Measurements from ENCODE around the gene CPNE9. TPM values are rescaled to one million over a fixed set of nuclear protein-coding genes. Genes with fewer than 3 reads are reported as not detected.

The CPNE9 gene
- total RNA-seq, 1 experiment from 2014 or later = 3.5 TPM

DNA sequence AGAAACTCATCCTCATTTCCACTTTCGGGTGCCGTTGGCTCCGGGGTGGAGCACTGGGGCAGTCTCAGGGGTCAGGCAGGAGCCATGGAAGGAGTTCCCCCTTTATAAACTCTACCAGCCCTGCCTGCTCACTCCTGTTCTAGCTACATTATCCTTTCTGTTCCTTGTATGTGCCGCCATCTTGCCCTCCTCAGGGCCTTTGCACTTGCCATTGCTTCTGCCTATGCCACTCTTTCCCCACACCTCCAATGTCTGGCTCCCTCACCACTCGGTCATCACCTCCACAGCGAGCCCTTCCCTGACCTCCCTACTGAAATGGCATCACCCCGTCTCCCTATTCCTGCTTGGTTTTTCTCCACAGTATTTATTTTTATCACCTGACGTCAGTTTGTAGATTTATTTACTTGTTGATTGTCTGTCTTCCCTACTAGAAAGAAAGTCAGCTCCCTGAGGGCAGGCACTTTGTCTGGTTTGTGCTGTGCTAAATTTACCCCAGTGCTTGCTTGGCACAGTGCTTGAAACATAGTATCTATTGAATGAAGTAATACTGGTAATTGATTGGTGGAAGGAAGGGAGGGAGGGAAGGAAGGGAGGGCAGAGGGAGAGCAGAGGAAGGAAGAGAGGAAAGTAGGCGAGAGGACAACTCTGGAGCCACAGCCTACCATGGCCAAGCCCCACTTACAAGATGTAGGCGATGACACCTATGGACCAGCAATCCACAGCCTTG, 57.3 kb downstream of the CPNE9 start:
- TF ChIP-seq, protein P1, sequence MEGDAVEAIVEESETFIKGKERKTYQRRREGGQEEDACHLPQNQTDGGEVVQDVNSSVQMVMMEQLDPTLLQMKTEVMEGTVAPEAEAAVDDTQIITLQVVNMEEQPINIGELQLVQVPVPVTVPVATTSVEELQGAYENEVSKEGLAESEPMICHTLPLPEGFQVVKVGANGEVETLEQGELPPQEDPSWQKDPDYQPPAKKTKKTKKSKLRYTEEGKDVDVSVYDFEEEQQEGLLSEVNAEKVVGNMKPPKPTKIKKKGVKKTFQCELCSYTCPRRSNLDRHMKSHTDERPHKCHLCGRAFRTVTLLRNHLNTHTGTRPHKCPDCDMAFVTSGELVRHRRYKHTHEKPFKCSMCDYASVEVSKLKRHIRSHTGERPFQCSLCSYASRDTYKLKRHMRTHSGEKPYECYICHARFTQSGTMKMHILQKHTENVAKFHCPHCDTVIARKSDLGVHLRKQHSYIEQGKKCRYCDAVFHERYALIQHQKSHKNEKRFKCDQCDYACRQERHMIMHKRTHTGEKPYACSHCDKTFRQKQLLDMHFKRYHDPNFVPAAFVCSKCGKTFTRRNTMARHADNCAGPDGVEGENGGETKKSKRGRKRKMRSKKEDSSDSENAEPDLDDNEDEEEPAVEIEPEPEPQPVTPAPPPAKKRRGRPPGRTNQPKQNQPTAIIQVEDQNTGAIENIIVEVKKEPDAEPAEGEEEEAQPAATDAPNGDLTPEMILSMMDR (conservative IDR thresholded peaks at IDR 0.05) = no peak

More for the DNA sequence above, 57.3 kb downstream of the CPNE9 start:
- Mint-ChIP-seq H3K9me3 (no peaks in the 10 kb centered on the region), H3K4me1 (peaks cover 2 to 3% of the 10 kb centered on the region in 2 experiments), H3K27ac (no peak overlapping the region), H3K36me3 (ENCODE audit: insufficient read depth in 1 of 3, low read depth in 3 of 3) (peaks cover 28 to 52% (median 44%) of the 10 kb centered on the region in 3 experiments), H3K27me3 (ENCODE audit: low read depth) (peaks cover 5% of the 10 kb centered on the region), H3K4me3 (no peak overlapping the region)
- Histone ChIP-seq H3K4me1 (ENCODE audit: insufficient read depth, low read length) (no peaks in the 10 kb centered on the region), H3K14ac (ENCODE audit: insufficient read depth, low read length) (no peak overlapping the region; the same call in 1 of the 2 replicates), H2BK20ac (ENCODE audit: low read depth, low read length, poor library complexity, severe bottlenecking) (no peak overlapping the region), H2AK5ac (ENCODE audit: insufficient read length, low read length) (no peak overlapping the region), H2BK15ac (ENCODE audit: low read depth, low read length) (no peak overlapping the region), H3K23me2 (ENCODE audit: insufficient read length, low read depth, low read length, poor library complexity, severe bottlenecking) (no peaks in the 10 kb centered on the region), H4K91ac (ENCODE audit: insufficient read length, low read depth, low read length) (no peak overlapping the region), H3K27ac (ENCODE audit: insufficient read length, low read depth, low read length) (no peak overlapping the region), H3K23ac (ENCODE audit: insufficient read length, low read depth, low read length) (no peak overlapping the region), H3K18ac (ENCODE audit: insufficient read length, low read depth, low read length) (no peak overlapping the region), H3K9ac (ENCODE audit: extremely low read depth, insufficient read length, low read length) (no peak overlapping the region), H4K5ac (ENCODE audit: insufficient read length, low read depth, low read length) (no peak overlapping the region), H2AFZ (ENCODE audit: low read length) (no peak overlapping the region), H3K56ac (ENCODE audit: insufficient read length, low read depth, low read length) (no peak overlapping the region), H3T11ph (ENCODE audit: low read length) (no peak overlapping the region), H3K79me1 (ENCODE audit: insufficient read depth, low read depth, low read length, poor library complexity, severe bottlenecking) (no peaks in the 10 kb centered on the region), H3K4ac (ENCODE audit: low read depth, low read length) (no peak overlapping the region), H3K9me3 (ENCODE audit: control insufficient read depth, low read depth, low read length) (no peaks in the 10 kb centered on the region), H2BK5ac (ENCODE audit: insufficient read length, low read length) (no peak overlapping the region), H3K4me2 (ENCODE audit: insufficient read depth, insufficient read length, low read length) (no peak overlapping the region), H3K79me2 (ENCODE audit: insufficient read depth, low read length) (no peaks in the 10 kb centered on the region), H2BK12ac (ENCODE audit: insufficient read length, low read depth, low read length) (no peak overlapping the region), H4K20me1 (ENCODE audit: control insufficient read depth, insufficient read depth, insufficient read length) (no peaks in the 10 kb centered on the region), H3K27me3 (ENCODE audit: insufficient read depth, low read length) (no peaks in the 10 kb centered on the region), H4K8ac (replicated peaks; ENCODE audit: insufficient read length, low read depth, low read length) (no peak overlapping the region), H2BK120ac (ENCODE audit: low read depth, low read length, poor library complexity, severe bottlenecking) (no peak overlapping the region)
- no peak for DNase-seq
- WGBS (ENCODE audit: extremely low coverage, insufficient read length, low lambda C conversion rate) = no CpG with 5 or more reads among the region's 10 CpGs

All from H9 (cell line).